Measurements from ENCODE around the gene PER3. TPM values are rescaled to one million over a fixed set of nuclear protein-coding genes. Genes with fewer than 3 reads are reported as not detected.

Gene PER3
- total RNA-seq, 1 experiment from 2014 or later, result 9.0 TPM

GRCh38 chr1:7769673-7770412, 14.2 kb upstream of the PER3 start:
- peaks cover 3% of the 10 kb centered on the region; the same call in 1 of the 2 replicates for H3K4me1 ChIP-seq (ENCODE audit: insufficient read depth, low read length)
- no peak overlapping the region for H4K8ac ChIP-seq (replicated peaks; ENCODE audit: insufficient read length, low read depth, low read length)
- no peak for TF ChIP-seq CTCF (conservative IDR thresholded peaks at IDR 0.05)
- H3T11ph ChIP-seq (ENCODE audit: low read length), result no peak overlapping the region
- H3K9me3 ChIP-seq (ENCODE audit: control insufficient read depth, low read depth, low read length), result no peaks in the 10 kb centered on the region
- 100% methylated on average over 1 of the region's 12 CpGs for WGBS (ENCODE audit: extremely low coverage, insufficient read length, low lambda C conversion rate)
- H4K91ac ChIP-seq (ENCODE audit: insufficient read length, low read depth, low read length), result no peak overlapping the region
- no peak overlapping the region for H2BK120ac ChIP-seq (ENCODE audit: low read depth, low read length, poor library complexity, severe bottlenecking)
- H2BK5ac ChIP-seq (ENCODE audit: insufficient read length, low read length), result no peak overlapping the region
- no peak for DNase-seq
- H3K27ac Mint-ChIP-seq, result no peak overlapping the region; a peak in 1 of 7 replicates
- H2AFZ ChIP-seq (ENCODE audit: low read length), result no peak overlapping the region
- H3K79me2 ChIP-seq (ENCODE audit: insufficient read depth, low read length), result peaks cover 3% of the 10 kb centered on the region; the same call in 1 of the 2 replicates
- no peak overlapping the region for H3K18ac ChIP-seq (ENCODE audit: insufficient read length, low read depth, low read length)
- no peaks in the 10 kb centered on the region for H3K27me3 ChIP-seq (ENCODE audit: insufficient read depth, low read length)
- no peak overlapping the region for H3K4ac ChIP-seq (ENCODE audit: low read depth, low read length)
- no peak overlapping the region for H3K14ac ChIP-seq (ENCODE audit: insufficient read depth, low read length)
- no peaks in the 10 kb centered on the region; a peak in 1 of 5 replicates for H3K9me3 Mint-ChIP-seq
- H2BK20ac ChIP-seq (ENCODE audit: low read depth, low read length, poor library complexity, severe bottlenecking), result no peak overlapping the region
- H3K4me2 ChIP-seq (ENCODE audit: insufficient read depth, insufficient read length, low read length), result no peak overlapping the region
- H3K4me1 Mint-ChIP-seq, result peaks cover 10 to 16% of the 10 kb centered on the region in 2 experiments
- no peak overlapping the region for H3K9ac ChIP-seq (ENCODE audit: extremely low read depth, insufficient read length, low read length)
- no peak overlapping the region for H2BK12ac ChIP-seq (ENCODE audit: insufficient read length, low read depth, low read length)
- peaks cover 5% of the 10 kb centered on the region for H3K79me1 ChIP-seq (ENCODE audit: insufficient read depth, low read depth, low read length, poor library complexity, severe bottlenecking)
- no peaks in the 10 kb centered on the region for H3K27me3 Mint-ChIP-seq (ENCODE audit: low read depth)
- peaks cover 10 to 23% (median 20%) of the 10 kb centered on the region in 3 experiments; a peak in 6 of 7 replicates for H3K36me3 Mint-ChIP-seq (ENCODE audit: insufficient read depth in 1 of 3, low read depth in 3 of 3)
- H2BK15ac ChIP-seq (ENCODE audit: low read depth, low read length), result no peak overlapping the region
- H3K23ac ChIP-seq (ENCODE audit: insufficient read length, low read depth, low read length), result no peak overlapping the region
- no peaks in the 10 kb centered on the region for H4K20me1 ChIP-seq (ENCODE audit: control insufficient read depth, insufficient read depth, insufficient read length)
- no peak overlapping the region for H3K56ac ChIP-seq (ENCODE audit: insufficient read length, low read depth, low read length)
- no peak overlapping the region for H4K5ac ChIP-seq (ENCODE audit: insufficient read length, low read depth, low read length)
- no peak overlapping the region for H2AK5ac ChIP-seq (ENCODE audit: insufficient read length, low read length)
- H3K27ac ChIP-seq (ENCODE audit: insufficient read length, low read depth, low read length), result no peak overlapping the region
- no peak overlapping the region; a peak in 1 of 5 replicates for H3K4me3 Mint-ChIP-seq
- peaks cover 7% of the 10 kb centered on the region for H3K23me2 ChIP-seq (ENCODE audit: insufficient read length, low read depth, low read length, poor library complexity, severe bottlenecking)

Data from H9 (cell line).